Ovary (tissue), 9 donors: ENCODE data around the gene COBL. TPM values are rescaled to one million over a fixed set of nuclear protein-coding genes. Genes with fewer than 3 reads are reported as not detected.

Source experiments
- DNase-seq, 5 donors: peaks; one replicate each; pipeline ENCODE4 v3.0.0-alpha.2; 2019 to 2020
- H3K27ac ChIP-seq, 2 donors: fragments of 200-600 bp; one replicate each; pipeline versions ENCODE4 v1.5.1 to v1.8.0; 2019 to 2022
- H3K27me3 ChIP-seq: fragments of 200-600 bp; one replicate; pipeline ENCODE4 v1.8.0; 2022
- H3K36me3 ChIP-seq: fragments of 200-600 bp; sonication (generic); one replicate; pipeline ENCODE4 v1.5.1; 2019
- H3K4me1 ChIP-seq: one replicate; pipeline ENCODE4 v1.8.1; 2013; ENCODE audit warnings: mild to moderate bottlenecking, moderate library complexity; ENCODE audit not compliant: insufficient read depth
- H3K4me3 ChIP-seq: fragments of 200-600 bp; sonication (generic); one replicate; pipeline ENCODE4 v1.5.1; 2017
- H3K9me3 ChIP-seq, 2 donors: fragments of 200-600 bp in 1 of 2; sonication (generic) in 1 of 2; one replicate each; pipeline versions ENCODE4 v1.5.1 to v1.8.1; 2013 to 2019; ENCODE audit warnings: mild to moderate bottlenecking in 1 of 2, moderate library complexity in 1 of 2
- EP300 ChIP-seq: sonication (generic); formaldehyde crosslinking; IDR thresholded peaks from one replicate; pipeline ENCODE4 v1.6.1; 2017; ENCODE audit warnings: antibody characterized with exemption
- POLR2A ChIP-seq: fragments of 450-650 bp; IDR thresholded peaks from one replicate; pipeline ENCODE4 v1.6.1; 2017; ENCODE audit warnings: antibody characterized with exemption, mild to moderate bottlenecking, moderate library complexity
- WGBS, 3 donors: extraction: QIAGEN DNeasy Blood & Tissue Kit in 1 of 3; methylation state at CpG; one replicate each; pipeline versions ENCODE4 v1.1.5 to v1.1.7; 2013 to 2017; 5-methylcytosine and 5-hydroxymethylcytosine counted together
- intact Hi-C, 4 donors: fragments of 100-400 bp; cut with DNase I; formaldehyde crosslinking; loops; one replicate each; pipeline versions ENCODE4 v1.11.0 to v1.15.1; 2022 to 2023
- polyA plus RNA-seq, 2 donors: library from polyadenylated mRNA; stranded (reverse); fragments of 200-250 nt in 1 of 2; fragments of 350-450 nt in 1 of 2; fragmentation: Illumina TruSeq in 1 of 2; extraction: RNeasy Lipid Tissue Mini Kit (QIAGEN cat#74804) in 1 of 2; gene quantifications; one replicate each; pipeline ENCODE4 v1.2.3, GENCODE V29; 2013 to 2014
- total RNA-seq, 7 donors: library from RNA; depleted of rRNA in 2 of 7; stranded (reverse); fragments of >200 nt in 2 of 7; fragmentation: NEBNext Ultra II Directional in 3 of 7; extraction: Animal tissue kit (Norgen Biotek cat#: 25700) in 3 of 7; gene quantifications; one replicate each; pipeline versions ENCODE4 v1.1.0 to v1.2.4, GENCODE V29; 2016 to 2023
- TF ChIP-seq, protein P1 (sequence below), 3 donors: fragments of 450-650 bp in 2 of 3; fragments of 200-600 bp in 1 of 3; IDR thresholded peaks; one replicate each; pipeline versions ENCODE4 v1.5.1 to v1.8.0; 2016 to 2022; ENCODE audit warnings: antibody characterized with exemption in 3 of 3, mild to moderate bottlenecking in 1 of 3
- donor health status: DM: no; HTN: no; CAD: no; lungs with moderate emphysema.
- donor health status: DM: no; HTN: no; CAD: no.
- donor health status: Bipolar disorder and iron deficiency.
- donor health status: DM: yes; HTN: yes; CAD: no.
- donor health status: DM: no; HTN: no; CAD: no.
- donor health status: DM: yes; HTN: yes; CAD: no.

Gene COBL
- total and polyA plus RNA-seq, 9 donors = 0.87 to 33.4 (median 3.9) TPM

DNA sequence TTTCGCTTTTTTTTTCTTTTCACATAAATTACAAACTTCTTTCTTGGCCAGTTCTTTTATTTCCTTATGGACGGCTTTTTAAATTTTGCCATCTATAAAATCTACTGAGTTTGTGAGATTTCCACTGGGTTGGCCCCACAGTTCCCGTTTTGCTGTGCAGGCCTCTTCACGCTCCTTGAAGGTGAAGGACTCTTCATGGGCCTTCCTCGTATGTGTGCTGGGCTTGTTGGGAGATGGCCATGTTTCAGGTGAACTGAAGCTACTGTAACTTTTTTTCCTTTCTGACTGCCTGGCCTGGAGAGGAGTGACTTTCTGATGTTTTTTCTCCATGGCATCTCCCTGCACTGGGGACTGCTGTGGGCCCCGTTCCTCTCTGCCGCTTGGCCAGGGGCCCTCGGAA lies 262.4 kb downstream of the COBL start:
- no peaks in the 10 kb centered on the region for H3K27me3 ChIP-seq
- no peak for TF ChIP-seq EP300
- TF ChIP-seq, protein P1, sequence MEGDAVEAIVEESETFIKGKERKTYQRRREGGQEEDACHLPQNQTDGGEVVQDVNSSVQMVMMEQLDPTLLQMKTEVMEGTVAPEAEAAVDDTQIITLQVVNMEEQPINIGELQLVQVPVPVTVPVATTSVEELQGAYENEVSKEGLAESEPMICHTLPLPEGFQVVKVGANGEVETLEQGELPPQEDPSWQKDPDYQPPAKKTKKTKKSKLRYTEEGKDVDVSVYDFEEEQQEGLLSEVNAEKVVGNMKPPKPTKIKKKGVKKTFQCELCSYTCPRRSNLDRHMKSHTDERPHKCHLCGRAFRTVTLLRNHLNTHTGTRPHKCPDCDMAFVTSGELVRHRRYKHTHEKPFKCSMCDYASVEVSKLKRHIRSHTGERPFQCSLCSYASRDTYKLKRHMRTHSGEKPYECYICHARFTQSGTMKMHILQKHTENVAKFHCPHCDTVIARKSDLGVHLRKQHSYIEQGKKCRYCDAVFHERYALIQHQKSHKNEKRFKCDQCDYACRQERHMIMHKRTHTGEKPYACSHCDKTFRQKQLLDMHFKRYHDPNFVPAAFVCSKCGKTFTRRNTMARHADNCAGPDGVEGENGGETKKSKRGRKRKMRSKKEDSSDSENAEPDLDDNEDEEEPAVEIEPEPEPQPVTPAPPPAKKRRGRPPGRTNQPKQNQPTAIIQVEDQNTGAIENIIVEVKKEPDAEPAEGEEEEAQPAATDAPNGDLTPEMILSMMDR (IDR thresholded peaks at IDR 0.05) = no peak
- TF ChIP-seq POLR2A = no peak
- H3K27ac ChIP-seq = no peak overlapping the region
- WGBS, 3 donors = 81 to 87% (median 82%) methylated on average over 8 of the region's 8 CpGs
- no peak overlapping the region for H3K4me3 ChIP-seq
- intact Hi-C loops = loop anchor here in 1 of 4 donors (10.0 kb wide), 1 partner anchor 51 kb away; no protein-coding TSS in a partner anchor
- H3K4me1 ChIP-seq = no peaks in the 10 kb centered on the region
- no peaks in the 10 kb centered on the region for H3K36me3 ChIP-seq
- no peaks in the 10 kb centered on the region for H3K9me3 ChIP-seq
- no peak for DNase-seq

- Histone ChIP-seq H3K27me3 (no peaks in the 10 kb centered on the region), H3K9me3 (no peaks in the 10 kb centered on the region), H3K4me1 (no peaks in the 10 kb centered on the region), H3K27ac (no peak overlapping the region), H3K36me3 (no peaks in the 10 kb centered on the region), H3K4me3 (no peak overlapping the region)
- intact Hi-C loops = loop anchor here in 1 of 4 donors (10.0 kb wide), 1 partner anchor 51 kb away; no protein-coding TSS in a partner anchor
- WGBS, 3 donors = 87 to 94% (median 88%) methylated on average over 14 of the region's 14 CpGs
- no peak for DNase-seq
- no peak for TF ChIP-seq POLR2A
- no peak for TF ChIP-seq EP300
- TF ChIP-seq, protein P1 (IDR thresholded peaks at IDR 0.05) = no peak
Observed at GRCh38 chr7:51053160-51053925, 263.3 kb downstream of the COBL start.

DNA sequence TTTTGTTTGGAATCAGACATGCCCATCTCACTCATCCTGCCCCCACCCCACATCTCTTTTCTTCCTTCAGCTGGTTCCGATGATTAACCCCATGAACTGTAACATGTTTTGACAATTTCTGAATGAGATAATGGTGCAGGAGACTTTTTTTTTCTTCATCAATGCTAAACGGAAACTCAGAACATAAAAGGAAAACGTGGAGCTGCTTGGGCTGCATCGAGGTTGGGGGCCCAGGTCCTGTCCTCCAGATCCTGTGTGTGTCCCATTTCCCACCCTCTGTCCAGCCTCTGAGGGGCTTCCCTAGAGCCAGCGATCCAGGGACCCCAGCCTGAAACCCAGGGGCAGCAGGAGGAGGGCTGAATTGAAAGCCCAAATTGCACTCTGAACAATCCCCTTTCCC lies 270.1 kb downstream of the COBL start:
- intact Hi-C loops = no loop called here
- H3K4me3 ChIP-seq = no peak overlapping the region
- WGBS, 3 donors = 47 to 55% (median 50%) methylated on average over 5 of the region's 5 CpGs
- H3K27ac ChIP-seq = no peak overlapping the region
- no peaks in the 10 kb centered on the region for H3K36me3 ChIP-seq
- no peak for DNase-seq
- no peaks in the 10 kb centered on the region for H3K27me3 ChIP-seq
- no peaks in the 10 kb centered on the region for H3K9me3 ChIP-seq
- no peak for TF ChIP-seq POLR2A
- TF ChIP-seq, protein P1 (IDR thresholded peaks at IDR 0.05) = no peak
- H3K4me1 ChIP-seq = no peaks in the 10 kb centered on the region

- Histone ChIP-seq H3K36me3 (no peaks in the 10 kb centered on the region), H3K27ac (no peak overlapping the region), H3K27me3 (no peaks in the 10 kb centered on the region), H3K4me1 (no peaks in the 10 kb centered on the region), H3K9me3 (no peaks in the 10 kb centered on the region), H3K4me3 (no peak overlapping the region)
- no peak for DNase-seq
- intact Hi-C loops = no loop called here
- TF ChIP-seq POLR2A = no peak
- TF ChIP-seq EP300 = no peak
- TF ChIP-seq, protein P1 (IDR thresholded peaks at IDR 0.05) = no peak
- WGBS, 3 donors = 75 to 86% (median 84%) methylated on average over 4 of the region's 4 CpGs
Observed at GRCh38 chr7:51046103-51046466, 270.5 kb downstream of the COBL start.
